Keratinocyte (primary cell): ENCODE data around the gene RAB11FIP3. TPM values are rescaled to one million over a fixed set of nuclear protein-coding genes. Genes with fewer than 3 reads are reported as not detected.

Experiments
- DNase-seq: peaks from one replicate; pipeline ENCODE4 v3.0.0-alpha.2; 2011; ENCODE audit warnings: low read depth, missing footprints, low spot score
- FAIRE-seq: peaks from 2 replicates; lab custom pipeline; 2011; peaks lifted over from hg19 to GRCh38; lab: Jason Lieb, UNC
- H2AFZ ChIP-seq: 2 replicates; pipeline ENCODE4 v1.6.0; 2012; ENCODE audit warnings: low read length, control low read depth, inconsistent platforms; ENCODE audit not compliant: control insufficient read depth
- H3K27ac ChIP-seq: 2 replicates; pipeline ENCODE4 v1.5.1; 2011; ENCODE audit warnings: low read length; ENCODE audit not compliant: control insufficient read depth, insufficient read depth
- H3K27me3 ChIP-seq: 3 replicates; pipeline ENCODE4 v1.6.0; 2011; ENCODE audit warnings: low read length; ENCODE audit not compliant: control insufficient read depth, insufficient read depth; ENCODE audit errors: extremely low read depth
- H3K36me3 ChIP-seq, 2 experiments: 2 replicates in 1 of 2; 3 replicates in 1 of 2; pipeline ENCODE4 v1.5.1; 2011; ENCODE audit warnings: low read length in 2 of 2, mild to moderate bottlenecking in 1 of 2; ENCODE audit not compliant: control insufficient read depth in 2 of 2, insufficient read depth in 2 of 2; ENCODE audit errors: extremely low read depth in 1 of 2
- H3K4me1 ChIP-seq: 3 replicates; pipeline ENCODE4 v1.5.1; 2011; ENCODE audit warnings: low read length; ENCODE audit not compliant: control insufficient read depth, insufficient read depth; ENCODE audit errors: extremely low read depth
- H3K4me2 ChIP-seq: 3 replicates; pipeline ENCODE4 v1.6.0; 2011; ENCODE audit warnings: low read depth, low read length; ENCODE audit not compliant: control insufficient read depth, insufficient read depth; ENCODE audit errors: extremely low read depth
- H3K4me3 ChIP-seq, 3 experiments: fragments of 200-600 bp in 1 of 3; sonication (generic) in 1 of 3; 2 replicates in 2 of 3; 3 replicates in 1 of 3; pipeline ENCODE4 v1.5.1; 2011 to 2016; ENCODE audit warnings: low read length in 3 of 3, mild to moderate bottlenecking in 3 of 3, control low read depth in 2 of 3, inconsistent platforms in 1 of 3, low read depth in 1 of 3, mixed read lengths in 1 of 3, mixed run types in 1 of 3, moderate library complexity in 1 of 3; ENCODE audit not compliant: control insufficient read depth in 2 of 3, insufficient read depth in 2 of 3; ENCODE audit errors: extremely low read depth in 1 of 3
- H3K79me2 ChIP-seq: 2 replicates; pipeline ENCODE4 v1.6.0; 2012; ENCODE audit warnings: low read length; ENCODE audit not compliant: control insufficient read depth, insufficient read depth
- H3K9ac ChIP-seq: 3 replicates; pipeline ENCODE4 v1.6.0; 2011; ENCODE audit warnings: low read length; ENCODE audit not compliant: control insufficient read depth, insufficient read depth; ENCODE audit errors: extremely low read depth
- H3K9me1 ChIP-seq: 3 replicates; pipeline ENCODE4 v1.6.0; 2011; ENCODE audit warnings: low read length; ENCODE audit not compliant: control insufficient read depth, insufficient read depth; ENCODE audit errors: extremely low read depth
- H3K9me3 ChIP-seq: 2 replicates; pipeline ENCODE4 v1.5.1; 2012; ENCODE audit warnings: low read depth, low read length; ENCODE audit not compliant: control insufficient read depth
- H4K20me1 ChIP-seq: 3 replicates; pipeline ENCODE4 v1.6.0; 2011; ENCODE audit warnings: low read length; ENCODE audit not compliant: control insufficient read depth, insufficient read depth; ENCODE audit errors: extremely low read depth
- EZH2 ChIP-seq: IDR thresholded peaks from one replicate; pipeline ENCODE4 v1.6.1; 2012; ENCODE audit warnings: inconsistent platforms, mild to moderate bottlenecking, low read length, moderate library complexity
- dilution Hi-C: fragments of 300-500 bp; cut with MboI; formaldehyde crosslinking; loops from one replicate; pipeline ENCODE4 v1.7.0; 2020; ENCODE audit warnings: low sequenced_read_pairs; ENCODE audit not compliant: extremely low pct_ligation_motif_present
- polyA plus RNA-seq, 5 experiments: library from polyadenylated mRNA; depleted of rRNA in 3 of 5; stranded (reverse) in 3 of 5; stranded (forward) in 1 of 5; unstranded in 1 of 5; fragments of >200 nt; gene quantifications; 1 replicate in 1 of 5; 2 replicates in 3 of 5; 3 replicates in 1 of 5; pipeline versions ENCODE4 v1.2.1 to v1.2.3, GENCODE V29; 2011 to 2012; ENCODE audit warnings: missing spikeins in 2 of 5, low read depth in 1 of 5, low replicate concordance in 1 of 5
- TF ChIP-seq, protein P1 (sequence below), 3 experiments: IDR thresholded peaks in 1 of 3; conservative IDR thresholded peaks in 1 of 3; optimal IDR thresholded peaks in 1 of 3; 2 replicates in 2 of 3; 3 replicates in 1 of 3; pipeline versions ENCODE3 to v1.5.1; 2011; ENCODE audit warnings: low read length in 3 of 3, mild to moderate bottlenecking in 3 of 3, moderate library complexity in 2 of 3, control low read depth in 1 of 3, inconsistent platforms in 1 of 3; ENCODE audit not compliant: insufficient read depth in 2 of 3; ENCODE audit errors: extremely low read depth in 1 of 3

RAB11FIP3 gene
- polyA plus RNA-seq, 1 donor (not counting 4 experiments of a cell fraction or from before 2014, with no cell fraction given), result 6.4 TPM

- Histone ChIP-seq H3K79me2 (peaks cover 4% of the 10 kb centered on the region), H3K4me1 (no peaks in the 10 kb centered on the region), H3K4me3 (no peak overlapping the region), H3K4me2 (no peak overlapping the region), H4K20me1 (no peaks in the 10 kb centered on the region), H3K27ac (no peak overlapping the region), H3K27me3 (no peaks in the 10 kb centered on the region), H3K9me3 (no peaks in the 10 kb centered on the region), H3K9ac (no peak overlapping the region), H3K9me1 (peaks cover 2% of the 10 kb centered on the region), H2AFZ (no peak overlapping the region), H3K36me3 (no peaks in the 10 kb centered on the region)
- no peak for DNase-seq
- dilution Hi-C loops, result no loop called here
- no peak for FAIRE-seq
- TF ChIP-seq EZH2, result no peak
- TF ChIP-seq, protein P1, sequence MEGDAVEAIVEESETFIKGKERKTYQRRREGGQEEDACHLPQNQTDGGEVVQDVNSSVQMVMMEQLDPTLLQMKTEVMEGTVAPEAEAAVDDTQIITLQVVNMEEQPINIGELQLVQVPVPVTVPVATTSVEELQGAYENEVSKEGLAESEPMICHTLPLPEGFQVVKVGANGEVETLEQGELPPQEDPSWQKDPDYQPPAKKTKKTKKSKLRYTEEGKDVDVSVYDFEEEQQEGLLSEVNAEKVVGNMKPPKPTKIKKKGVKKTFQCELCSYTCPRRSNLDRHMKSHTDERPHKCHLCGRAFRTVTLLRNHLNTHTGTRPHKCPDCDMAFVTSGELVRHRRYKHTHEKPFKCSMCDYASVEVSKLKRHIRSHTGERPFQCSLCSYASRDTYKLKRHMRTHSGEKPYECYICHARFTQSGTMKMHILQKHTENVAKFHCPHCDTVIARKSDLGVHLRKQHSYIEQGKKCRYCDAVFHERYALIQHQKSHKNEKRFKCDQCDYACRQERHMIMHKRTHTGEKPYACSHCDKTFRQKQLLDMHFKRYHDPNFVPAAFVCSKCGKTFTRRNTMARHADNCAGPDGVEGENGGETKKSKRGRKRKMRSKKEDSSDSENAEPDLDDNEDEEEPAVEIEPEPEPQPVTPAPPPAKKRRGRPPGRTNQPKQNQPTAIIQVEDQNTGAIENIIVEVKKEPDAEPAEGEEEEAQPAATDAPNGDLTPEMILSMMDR (optimal IDR thresholded peaks at IDR 0.05 in 1 of 3, IDR thresholded peaks at IDR 0.05 in 1 of 3, conservative IDR thresholded peaks at IDR 0.05 in 1 of 3; ENCODE audit: extremely low read depth in 1 of 3, insufficient read depth in 2 of 3, low read length in 3 of 3), result no peak
These were observed 30.0 kb downstream of the RAB11FIP3 start for GRCh38 chr16:455453-455852.

GRCh38 chr16:456891-457483 is 31.5 kb downstream of the RAB11FIP3 start:
- no peak overlapping the region for H3K9ac ChIP-seq
- no peak overlapping the region for H3K4me2 ChIP-seq
- H2AFZ ChIP-seq, result no peak overlapping the region
- no peak overlapping the region for H3K4me3 ChIP-seq
- DNase-seq (no peak), FAIRE-seq (no peak)
- peaks cover 2% of the 10 kb centered on the region for H3K79me2 ChIP-seq
- TF ChIP-seq, protein P1 (optimal IDR thresholded peaks at IDR 0.05 in 1 of 3, IDR thresholded peaks at IDR 0.05 in 1 of 3, conservative IDR thresholded peaks at IDR 0.05 in 1 of 3; ENCODE audit: extremely low read depth in 1 of 3, insufficient read depth in 2 of 3, low read length in 3 of 3), result no peak
- TF ChIP-seq EZH2, result no peak
- H3K27me3 ChIP-seq, result no peaks in the 10 kb centered on the region
- dilution Hi-C loops, result no loop called here
- no peaks in the 10 kb centered on the region for H3K9me3 ChIP-seq
- H3K4me1 ChIP-seq, result no peaks in the 10 kb centered on the region
- no peak overlapping the region for H3K27ac ChIP-seq
- no peaks in the 10 kb centered on the region for H4K20me1 ChIP-seq
- peaks cover 2% of the 10 kb centered on the region for H3K9me1 ChIP-seq
- H3K36me3 ChIP-seq, result peaks cover 0 to 5% of the 10 kb centered on the region in 2 experiments
